A375 (cell line): Measurements from ENCODE around the gene DNASE1L1. TPM values are rescaled to one million over a fixed set of nuclear protein-coding genes. Genes with fewer than 3 reads are reported as not detected.

ENCODE experiments used
- small RNA-seq: library from RNA; depleted of rRNA; stranded (forward); fragments of <200 nt; gene quantifications from one replicate; pipeline ENCODE3, GENCODE V24; 2014
- total RNA-seq: library from RNA; depleted of rRNA; stranded (reverse); fragments of >200 nt; shearing (Covaris generic); gene quantifications from 2 replicates; pipeline ENCODE4 v1.2.3, GENCODE V29; 2014; rRNA removed

The DNASE1L1 gene, protein sequence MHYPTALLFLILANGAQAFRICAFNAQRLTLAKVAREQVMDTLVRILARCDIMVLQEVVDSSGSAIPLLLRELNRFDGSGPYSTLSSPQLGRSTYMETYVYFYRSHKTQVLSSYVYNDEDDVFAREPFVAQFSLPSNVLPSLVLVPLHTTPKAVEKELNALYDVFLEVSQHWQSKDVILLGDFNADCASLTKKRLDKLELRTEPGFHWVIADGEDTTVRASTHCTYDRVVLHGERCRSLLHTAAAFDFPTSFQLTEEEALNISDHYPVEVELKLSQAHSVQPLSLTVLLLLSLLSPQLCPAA
- total RNA-seq = 28.8 and 32.3 TPM in 2 replicates

DNA sequence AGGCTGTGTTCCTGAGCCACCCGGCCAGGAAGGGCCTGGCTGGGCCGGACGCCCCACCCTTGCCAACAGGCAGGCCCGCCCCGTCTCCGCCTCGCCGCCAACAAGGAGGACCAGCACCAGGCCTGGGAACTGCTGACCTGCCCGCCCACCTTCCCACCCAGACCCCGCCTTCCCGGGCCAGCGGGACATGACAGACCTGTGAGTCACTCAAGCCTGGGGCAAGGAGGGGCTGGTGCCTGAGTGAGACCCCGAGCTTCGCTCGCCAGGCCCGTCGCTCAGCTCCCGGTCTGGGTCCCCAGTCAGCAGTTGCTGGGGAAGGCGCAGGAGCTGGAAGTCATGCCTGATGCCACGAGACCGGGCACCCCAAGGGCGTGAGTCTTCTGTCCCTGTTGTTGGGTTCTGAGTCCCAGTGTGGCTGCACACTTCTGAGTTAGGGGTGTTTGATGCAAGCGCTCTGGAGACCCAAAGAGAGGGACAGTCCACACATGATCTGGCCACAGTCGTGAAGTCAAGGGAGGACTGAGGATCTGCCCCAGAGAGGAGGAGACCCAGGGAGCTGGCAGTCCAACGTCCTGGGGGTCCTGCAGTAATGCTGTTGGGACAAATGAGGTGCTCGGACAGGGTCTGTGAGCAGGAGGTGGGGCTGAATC, at the start of gene DNASE1L1:
Gene DNASE1L1, minus strand, starts transcription at position 33 of the 650 bp plus-strand sequence. CDS start 3,686 bp downstream, outside the sequence.

DNA sequence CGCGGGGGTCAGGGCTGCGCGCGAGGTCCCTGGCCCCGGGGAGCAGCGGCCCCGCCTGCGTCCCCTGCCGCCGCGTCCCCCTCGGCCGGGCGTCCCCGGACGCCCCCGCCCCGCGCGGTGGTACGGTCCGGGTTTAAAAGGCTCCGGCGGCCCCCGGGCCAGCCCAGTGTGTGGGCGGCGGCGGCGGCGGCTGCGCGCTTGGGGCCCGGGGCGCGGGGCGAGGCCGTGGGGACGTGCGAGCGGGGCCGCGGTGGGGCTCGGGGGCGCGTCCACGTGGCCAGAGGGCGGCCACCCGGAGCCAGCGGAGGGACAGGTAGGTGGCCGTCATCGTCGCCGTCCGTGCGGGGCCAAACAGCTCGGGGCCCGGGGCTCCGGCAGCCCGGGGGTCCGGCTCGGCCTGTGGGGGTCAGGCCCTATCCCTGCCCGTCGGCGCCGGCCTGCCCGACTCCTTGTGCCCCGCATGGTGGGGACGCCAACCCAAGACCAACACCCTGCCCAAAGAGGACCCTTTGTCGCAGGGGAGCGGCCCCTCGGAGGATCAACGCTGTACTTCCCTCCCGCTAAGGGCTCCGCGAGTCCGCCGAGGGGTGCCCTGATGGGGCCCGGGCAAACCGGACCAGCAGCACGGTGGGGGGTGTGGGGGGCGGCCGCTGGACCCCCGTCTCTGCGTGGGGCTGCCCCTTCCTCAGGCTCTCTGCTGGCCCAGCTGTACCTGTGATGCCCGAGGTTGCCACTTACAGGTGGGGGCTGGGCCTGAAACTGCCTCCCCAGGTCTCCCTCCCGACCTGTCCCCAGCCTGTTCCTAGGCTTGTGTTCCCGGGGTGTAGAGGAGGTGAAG, 49.3 kb upstream of the DNASE1L1 start, which contains the start of gene PLXNA3:
Gene PLXNA3, plus strand, starts transcription at position 166 of the 838 bp plus-strand sequence. CDS start 1,903 bp downstream, outside the sequence.

DNA sequence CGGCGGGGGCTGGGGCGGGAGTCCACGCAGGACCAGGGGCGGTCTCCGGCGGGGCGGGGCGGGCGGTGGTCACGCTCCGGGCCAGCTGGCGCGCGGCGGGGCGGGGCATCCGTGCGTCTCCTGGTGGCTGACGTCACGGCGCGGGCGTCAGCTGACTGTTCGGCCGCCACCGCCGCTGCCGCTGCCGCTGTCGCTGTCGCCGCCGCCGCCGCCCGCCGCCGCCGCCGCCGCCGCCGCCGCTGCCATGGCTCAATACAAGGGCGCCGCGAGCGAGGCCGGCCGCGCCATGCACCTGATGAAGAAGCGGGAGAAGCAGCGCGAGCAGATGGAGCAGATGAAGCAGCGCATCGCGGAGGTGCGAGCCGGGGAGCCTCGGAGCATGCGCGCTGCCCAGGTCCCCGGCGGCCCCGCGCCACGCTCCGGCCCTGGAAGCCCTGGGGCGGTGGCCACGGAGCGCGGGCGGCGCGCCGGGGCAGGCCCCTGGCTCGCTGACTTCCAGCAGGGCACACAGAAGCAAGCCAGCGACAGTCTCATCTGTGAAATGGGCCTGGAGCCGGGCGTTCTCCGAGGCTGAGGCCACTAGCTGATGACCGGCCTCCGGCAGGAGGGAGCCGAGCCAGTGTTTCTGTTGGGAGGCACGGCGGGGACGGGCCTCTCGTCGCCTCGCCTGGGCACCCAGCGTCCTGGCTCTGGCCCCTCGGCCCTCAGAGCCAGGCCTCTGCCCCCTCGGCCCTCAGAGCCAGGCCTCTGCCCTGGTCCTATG, 35.1 kb upstream of the DNASE1L1 start, which contains the start of gene FAM50A:
Gene FAM50A, plus strand, starts transcription at position 150 of the 763 bp plus-strand sequence. Its CDS starts 95 bp downstream, at position 245.

DNA sequence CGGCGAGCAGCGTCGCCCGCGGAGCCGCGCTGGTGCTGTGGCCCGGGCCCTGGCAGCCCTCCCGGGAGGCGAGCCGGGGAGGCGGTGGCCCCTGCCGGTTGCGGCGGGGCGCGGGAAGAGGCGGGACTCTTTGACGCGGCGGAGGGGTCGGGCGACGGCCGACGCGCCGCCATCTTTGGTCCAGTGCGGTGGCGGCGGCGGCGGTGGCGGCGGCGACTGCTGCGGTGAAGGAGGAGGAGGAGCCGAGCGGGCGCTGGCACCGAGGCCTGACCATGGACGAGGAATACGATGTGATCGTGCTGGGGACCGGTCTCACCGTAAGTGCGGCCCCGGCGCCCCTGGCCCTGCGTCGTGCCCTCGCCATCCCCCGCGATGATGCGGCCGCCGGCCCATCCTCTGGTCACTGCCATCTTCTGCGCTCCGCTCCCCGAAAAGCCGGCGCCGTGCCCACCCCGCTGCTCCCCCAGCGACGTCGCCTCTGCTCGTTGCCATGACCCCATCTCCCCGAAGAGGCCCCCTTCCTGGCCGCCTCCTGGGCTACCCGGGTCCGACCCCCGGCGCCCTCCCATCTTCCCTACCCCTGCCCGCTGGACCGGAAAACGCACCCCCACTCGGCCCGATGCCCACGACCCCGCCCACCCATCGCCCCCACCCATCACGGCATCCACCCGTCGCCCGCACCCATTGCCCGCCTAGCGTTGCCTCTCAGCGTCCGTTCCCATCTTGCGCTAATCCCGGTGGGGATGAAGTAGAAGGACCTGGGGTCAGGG, 28.1 kb upstream of the DNASE1L1 start, which contains the start of gene GDI1:
Gene GDI1, plus strand, starts transcription at position 172 of the 770 bp plus-strand sequence. Its CDS starts 101 bp downstream, at position 273.

DNA sequence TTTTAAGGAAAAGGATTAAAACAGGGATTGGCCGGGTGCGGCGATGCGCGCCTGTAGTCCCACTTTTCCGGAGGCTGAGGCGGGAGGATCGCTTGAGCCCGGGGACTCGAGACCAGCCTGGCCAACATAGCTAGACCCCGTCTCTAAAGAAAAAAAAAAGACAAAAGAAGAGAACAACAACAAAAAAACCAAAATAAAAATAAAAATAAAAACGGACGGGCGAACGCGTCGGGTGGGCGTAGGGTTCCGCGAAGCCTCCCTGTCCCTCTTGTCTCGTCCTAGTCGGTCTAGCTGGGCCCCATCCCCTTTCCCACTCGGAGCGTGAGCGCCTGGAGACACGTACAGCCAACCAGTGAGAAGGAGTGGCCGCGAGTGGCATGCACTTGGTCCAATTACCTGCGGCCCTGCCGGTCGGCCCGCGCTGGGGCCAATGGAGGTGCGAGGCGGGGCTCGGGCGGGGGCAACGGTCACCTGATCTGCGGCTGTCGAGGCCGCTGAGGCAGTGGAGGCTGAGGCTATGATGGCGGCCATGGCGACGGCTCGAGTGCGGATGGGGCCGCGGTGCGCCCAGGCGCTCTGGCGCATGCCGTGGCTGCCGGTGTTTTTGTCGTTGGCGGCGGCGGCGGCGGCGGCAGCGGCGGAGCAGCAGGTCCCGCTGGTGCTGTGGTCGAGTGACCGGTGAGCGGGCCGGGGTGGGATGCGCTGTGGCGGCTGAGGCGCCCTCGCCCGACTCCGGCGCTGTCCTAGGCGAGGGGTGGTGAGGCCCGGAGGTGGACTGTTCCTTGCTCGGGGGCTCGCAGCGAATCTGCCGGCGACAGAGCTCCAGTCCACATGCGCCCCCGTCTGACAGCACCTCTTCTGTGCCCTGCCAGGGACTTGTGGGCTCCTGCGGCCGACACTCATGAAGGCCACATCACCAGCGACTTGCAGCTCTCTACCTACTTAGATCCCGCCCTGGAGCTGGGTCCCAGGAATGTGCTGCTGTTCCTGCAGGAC, 19.4 kb upstream of the DNASE1L1 start, which contains the start of gene ATP6AP1:
Gene ATP6AP1, plus strand, starts transcription at position 502 of the 996 bp plus-strand sequence. Its CDS starts 16 bp downstream, at position 518.

DNA sequence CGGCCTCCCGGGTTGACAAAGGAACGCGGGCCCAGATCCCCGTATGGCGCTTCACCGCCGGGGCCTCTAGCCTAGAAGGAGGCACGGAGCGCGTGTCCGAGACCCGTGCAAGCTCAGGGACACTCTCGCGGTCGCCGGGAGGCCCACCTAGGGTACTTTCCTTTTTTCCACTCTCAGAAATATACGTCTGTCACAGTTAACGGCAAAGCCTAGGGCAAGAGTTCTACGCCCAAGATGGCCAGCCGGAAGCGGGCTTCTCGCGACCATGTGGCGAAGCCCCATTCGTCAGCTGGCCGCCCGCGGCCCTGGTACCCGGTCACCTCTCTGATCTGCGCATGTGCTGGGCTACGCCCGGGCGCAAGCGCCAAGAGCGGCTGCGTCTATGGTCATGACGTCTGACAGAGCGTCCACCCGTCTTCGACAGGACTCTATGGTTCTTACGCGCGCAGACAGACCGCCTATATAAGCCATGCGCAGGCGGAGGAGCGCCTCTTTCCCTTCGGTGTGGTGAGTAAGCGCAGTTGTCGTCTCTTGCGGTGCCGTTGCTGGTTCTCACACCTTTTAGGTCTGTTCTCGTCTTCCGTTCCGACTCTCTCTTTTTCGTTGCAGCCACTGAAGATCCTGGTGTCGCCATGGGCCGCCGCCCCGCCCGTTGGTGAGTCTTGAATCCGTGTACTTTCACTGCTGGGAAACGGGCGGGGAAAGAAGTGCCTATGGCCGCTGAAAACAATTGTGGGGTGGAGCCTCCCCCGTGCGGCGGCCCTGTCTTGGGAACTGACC, 11.0 kb downstream of the DNASE1L1 start, which contains the start of gene RPL10:
Gene RPL10, plus strand, starts transcription at position 490 of the 780 bp plus-strand sequence. Its CDS starts 143 bp downstream, at position 633.

DNA sequence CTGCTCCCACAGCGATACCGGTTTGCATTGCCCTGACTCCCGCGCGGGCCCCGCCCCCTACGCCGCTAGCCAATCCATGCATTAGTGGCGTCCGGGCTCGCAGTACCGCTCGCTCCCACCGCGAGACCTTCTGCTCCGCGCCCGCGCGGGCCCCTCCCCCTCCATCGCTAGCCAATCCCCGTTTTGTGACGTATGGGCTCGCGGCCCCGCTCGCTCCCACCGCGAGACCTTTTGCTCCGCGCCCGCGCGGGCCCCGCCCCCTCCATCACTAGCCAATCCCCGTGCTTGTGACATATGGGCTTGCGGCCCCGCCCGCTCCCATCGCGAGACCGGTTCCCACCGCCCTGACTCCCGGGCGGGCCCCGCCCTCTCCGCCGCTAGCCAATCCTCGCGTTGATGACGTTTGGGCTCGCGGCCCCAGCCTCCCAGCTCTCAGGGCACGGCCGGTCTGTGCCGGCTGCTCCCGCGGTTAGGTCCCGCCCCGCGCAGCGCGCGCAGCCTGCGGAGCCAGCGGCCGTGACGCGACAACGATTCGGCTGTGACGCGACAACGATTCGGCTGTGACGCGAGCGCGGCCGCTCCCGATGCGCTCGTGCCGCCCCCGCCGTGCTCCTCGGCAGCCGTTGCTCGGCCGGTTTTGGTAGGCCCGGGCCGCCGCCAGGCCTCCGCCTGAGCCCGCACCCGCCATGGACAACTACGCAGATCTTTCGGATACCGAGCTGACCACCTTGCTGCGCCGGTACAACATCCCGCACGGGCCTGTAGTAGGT, 30.1 kb downstream of the DNASE1L1 start, which contains the start of gene EMD:
Gene EMD, plus strand, starts transcription at position 497 of the 770 bp plus-strand sequence. Its CDS starts 190 bp downstream, at position 687.

DNA sequence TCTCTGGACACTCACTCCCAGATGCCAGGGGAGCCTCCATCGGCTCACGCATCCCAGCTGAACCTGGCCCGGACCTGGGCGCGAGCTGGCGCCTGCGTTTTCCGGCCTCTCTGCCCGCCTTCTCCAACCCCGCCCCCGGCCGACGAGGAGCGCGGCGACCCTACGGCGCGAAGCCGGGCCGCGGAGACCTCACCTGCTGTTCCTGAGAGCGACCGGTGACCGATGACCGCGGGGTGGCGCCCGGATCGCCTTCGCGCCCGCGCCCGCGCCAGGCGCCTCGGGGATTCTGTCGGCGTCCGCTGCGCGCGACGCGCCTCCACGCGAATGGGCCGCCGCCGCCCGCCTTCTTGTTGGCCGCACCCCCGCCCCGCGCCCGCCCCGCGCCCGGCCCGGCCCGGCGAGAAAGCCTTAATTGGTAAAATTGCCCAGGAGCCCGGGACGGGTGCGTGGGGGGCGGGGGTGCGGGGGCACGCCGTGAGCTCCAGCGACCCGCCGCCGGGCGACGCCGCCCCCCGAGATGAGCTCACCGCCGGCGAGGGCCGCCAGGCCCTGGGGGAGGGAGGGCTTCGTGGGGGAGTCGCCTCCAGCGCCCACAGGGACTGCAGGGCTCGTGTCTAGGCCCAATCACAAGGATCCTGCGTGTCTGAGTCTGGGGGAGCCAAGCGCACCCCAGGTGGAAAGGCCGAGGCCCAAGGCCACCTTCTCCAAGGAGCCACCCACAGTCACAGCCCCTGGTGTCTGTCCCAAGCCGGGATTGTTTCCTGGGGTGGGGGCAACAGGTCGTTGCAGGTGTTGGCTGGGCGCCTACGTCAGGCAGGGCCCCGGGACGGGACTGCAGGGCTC, 34.5 kb downstream of the DNASE1L1 start, which contains the start of gene FLNA:
Gene FLNA, minus strand, starts transcription at position 322 of the 843 bp plus-strand sequence. CDS start 3,389 bp downstream, outside the sequence.

Small RNA genes lying within 50 kb of the gene (small RNA-seq; reads per million reads assigned to genes)
- gene MIR6858 = not detected
- gene SNORA70 = not detected

Other genes starting within 250 kb of the DNASE1L1 start
- not detected in 2 replicates for gene OPN1MW, start 226.7 kb downstream of the DNASE1L1 start, total RNA-seq
- not detected in 2 replicates for gene OPN1MW2, start 189.5 kb downstream of the DNASE1L1 start, total RNA-seq
- gene OPN1MW3, start 151.7 kb downstream of the DNASE1L1 start, total RNA-seq = not detected in 2 replicates
- 0.08 TPM in 1 of 2 replicates, not detected in the other for gene TEX28, start 114.1 kb downstream of the DNASE1L1 start, total RNA-seq
- not detected in 2 replicates for gene TKTL1, start 113.5 kb downstream of the DNASE1L1 start, total RNA-seq
- gene FLNA, start 34.6 kb downstream of the DNASE1L1 start, total RNA-seq = 1,311 and 1,391 TPM in 2 replicates
- gene EMD, start 30.0 kb downstream of the DNASE1L1 start, total RNA-seq = 22.3 and 36.3 TPM in 2 replicates
- gene RPL10, start 10.9 kb downstream of the DNASE1L1 start, total RNA-seq = 3,309 and 3,903 TPM in 2 replicates
- gene TAFAZZIN, start 2.3 kb upstream of the DNASE1L1 start, total RNA-seq = 27.1 and 34.7 TPM in 2 replicates
- gene ATP6AP1, start 19.4 kb upstream of the DNASE1L1 start, total RNA-seq = 37.5 and 48.8 TPM in 2 replicates
- 111 and 121 TPM in 2 replicates for gene GDI1, start 27.9 kb upstream of the DNASE1L1 start, total RNA-seq
- 68.2 and 70.8 TPM in 2 replicates for gene FAM50A, start 34.9 kb upstream of the DNASE1L1 start, total RNA-seq
- 6.0 and 9.8 TPM in 2 replicates for gene PLXNA3, start 49.0 kb upstream of the DNASE1L1 start, total RNA-seq
- gene LAGE3, start 70.0 kb upstream of the DNASE1L1 start, total RNA-seq = 35.6 and 38.9 TPM in 2 replicates
- gene UBL4A, start 77.4 kb upstream of the DNASE1L1 start, total RNA-seq = 55.6 and 59.8 TPM in 2 replicates
- gene SLC10A3, start 81.4 kb upstream of the DNASE1L1 start, total RNA-seq = 23.3 and 28.2 TPM in 2 replicates
- 43.0 and 45.9 TPM in 2 replicates for gene FAM3A, start 107.0 kb upstream of the DNASE1L1 start, total RNA-seq
- gene G6PD, start 137.6 kb upstream of the DNASE1L1 start, total RNA-seq = 66.1 and 71.8 TPM in 2 replicates
- gene IKBKG, start 138.4 kb upstream of the DNASE1L1 start, total RNA-seq = 19.2 and 20.7 TPM in 2 replicates
- gene CTAG1A, start 175.9 kb upstream of the DNASE1L1 start, total RNA-seq = 581 and 722 TPM in 2 replicates
- 22.1 and 66.2 TPM in 2 replicates for gene CTAG1B, start 210.0 kb upstream of the DNASE1L1 start, total RNA-seq
- gene CTAG2, start 244.3 kb upstream of the DNASE1L1 start, total RNA-seq = 2.5 TPM in 2 replicates